GM12892 (cell line): ENCODE results near the gene HSD11B1.

ENCODE experiments used
- POLR2A ChIP-seq: IDR thresholded peaks from 2 replicates; pipeline ENCODE4 v1.6.1; 2011; ENCODE audit warnings: low read depth, low read length, control low read depth
- POLR2AphosphoS5 ChIP-seq: IDR thresholded peaks from 2 replicates; pipeline ENCODE4 v1.6.1; 2011; ENCODE audit warnings: low read depth, low read length, control low read depth
- TAF1 ChIP-seq: IDR thresholded peaks from 2 replicates; pipeline ENCODE4 v1.6.1; 2011; ENCODE audit warnings: low read depth, mild to moderate bottlenecking, control low read depth, low read length, borderline replicate concordance

GRCh38 chr1:209751627-209752231 is 47.1 kb downstream of the HSD11B1 start:
- no peak for TF ChIP-seq TAF1
- TF ChIP-seq POLR2AphosphoS5, result 0 out of 2 replicates have a peak, but pooled peaks have one; percentile 36
- no peak for TF ChIP-seq POLR2A
